Activated CD8-positive, alpha-beta memory T cell treated with anti-CD3 and anti-CD28 coated beads, Interleukin-2, amount 50 U/mL, for 24 hours (primary cell): Measurements from ENCODE around the gene NBEAL2.

Experiments used
- DNase-seq: peaks from one replicate; pipeline ENCODE4 v3.0.0-alpha.2; 2020; ENCODE audit errors: extremely low read depth

The NBEAL2 gene

GRCh38 chr3:46978985-46979944 lies at the start of gene NBEAL2:
Gene NBEAL2, plus strand, starts transcription at chr3:46979666. Its CDS starts 196 bp downstream, at chr3:46979862.
- peak; percentile 91 for DNase-seq

DNA sequence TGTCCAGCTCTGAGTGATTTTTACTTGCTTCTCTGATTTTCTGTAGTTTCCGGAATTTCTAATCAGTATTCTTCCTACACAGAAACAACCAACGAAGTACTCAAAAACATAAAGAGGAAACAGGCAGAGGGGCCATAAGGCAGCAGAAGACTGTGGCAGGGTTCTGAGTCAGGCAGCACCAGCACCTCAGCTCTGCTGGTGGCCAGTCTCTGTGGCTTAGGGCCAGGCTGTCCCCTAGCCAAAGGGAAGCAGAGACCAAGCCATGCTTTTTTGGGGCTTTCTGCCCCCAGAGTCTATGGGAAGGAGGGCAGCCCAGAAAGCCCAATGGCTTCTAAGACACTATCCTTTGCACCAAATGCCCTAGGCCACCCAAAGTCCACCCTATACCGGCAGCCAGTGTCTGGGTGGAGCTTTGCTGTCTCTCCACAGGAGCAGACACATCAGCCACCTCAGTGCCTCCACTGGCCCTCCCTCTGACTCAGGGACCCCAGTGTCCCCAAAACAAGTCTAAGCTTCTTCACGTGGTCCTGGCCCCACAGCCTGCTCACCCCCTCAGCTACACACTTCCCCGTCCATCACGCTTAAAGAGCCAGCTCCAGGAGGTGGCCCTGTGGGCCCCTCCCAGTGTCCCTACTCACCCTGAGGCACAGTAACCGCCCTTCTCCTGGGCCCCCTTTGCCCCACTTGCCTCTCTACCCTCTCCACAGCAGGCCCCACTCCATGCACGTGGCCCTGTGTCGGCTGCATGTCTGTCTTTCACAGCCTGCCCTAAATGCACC lies 49.1 kb upstream of the NBEAL2 start:
- no peak for DNase-seq

DNA sequence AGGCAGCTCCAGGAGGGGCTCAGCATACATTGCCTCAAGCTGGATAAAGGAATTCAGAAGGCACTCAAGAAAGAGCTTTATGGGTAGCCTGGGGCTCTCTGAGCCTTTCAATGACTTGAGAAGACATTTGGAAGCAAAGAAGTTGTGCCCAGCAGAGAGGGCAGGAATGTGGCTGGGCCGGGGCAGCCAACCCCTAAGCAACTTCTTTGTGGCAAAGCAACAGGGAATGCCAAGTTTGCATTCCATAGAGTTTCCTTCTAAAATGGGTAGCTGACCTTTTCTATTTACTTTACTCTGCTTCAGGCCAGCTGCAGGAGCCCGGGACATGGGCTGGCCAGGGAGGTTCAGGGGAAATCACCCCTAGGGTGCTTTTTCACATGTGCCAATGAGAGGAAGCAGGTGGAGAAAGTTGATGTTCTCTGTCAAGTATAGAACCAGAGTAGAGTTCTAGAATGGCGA lies 48.5 kb upstream of the NBEAL2 start:
- no peak for DNase-seq

- no peak for DNase-seq
Measured at GRCh38 chr3:46931631-46932331, 47.7 kb upstream of the NBEAL2 start.

GRCh38 chr3:46932455-46933225 lies 46.8 kb upstream of the NBEAL2 start:
- DNase-seq: no peak

- DNase-seq: no peak
Measured at GRCh38 chr3:46933261-46933660, 46.2 kb upstream of the NBEAL2 start.

DNA sequence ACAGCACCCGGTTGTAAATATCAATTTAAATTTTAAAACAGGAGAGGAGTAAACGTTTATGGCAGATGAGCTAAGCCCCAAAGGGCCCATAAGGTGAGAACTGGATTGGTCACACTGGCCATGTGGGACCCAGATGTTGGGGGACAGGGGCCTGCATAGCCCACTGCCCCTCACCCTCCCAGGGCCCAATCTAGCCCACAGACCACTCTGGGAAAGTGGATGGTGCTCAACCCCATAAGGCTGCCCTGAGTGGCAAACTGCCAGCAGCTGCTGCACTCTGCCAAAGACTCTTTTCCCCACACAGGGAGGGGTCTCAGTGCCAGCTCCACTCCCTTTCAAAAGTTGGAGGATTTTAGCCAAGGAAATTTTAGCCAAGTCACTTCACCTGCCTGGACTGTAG lies 45.4 kb upstream of the NBEAL2 start:
- no peak for DNase-seq

DNA sequence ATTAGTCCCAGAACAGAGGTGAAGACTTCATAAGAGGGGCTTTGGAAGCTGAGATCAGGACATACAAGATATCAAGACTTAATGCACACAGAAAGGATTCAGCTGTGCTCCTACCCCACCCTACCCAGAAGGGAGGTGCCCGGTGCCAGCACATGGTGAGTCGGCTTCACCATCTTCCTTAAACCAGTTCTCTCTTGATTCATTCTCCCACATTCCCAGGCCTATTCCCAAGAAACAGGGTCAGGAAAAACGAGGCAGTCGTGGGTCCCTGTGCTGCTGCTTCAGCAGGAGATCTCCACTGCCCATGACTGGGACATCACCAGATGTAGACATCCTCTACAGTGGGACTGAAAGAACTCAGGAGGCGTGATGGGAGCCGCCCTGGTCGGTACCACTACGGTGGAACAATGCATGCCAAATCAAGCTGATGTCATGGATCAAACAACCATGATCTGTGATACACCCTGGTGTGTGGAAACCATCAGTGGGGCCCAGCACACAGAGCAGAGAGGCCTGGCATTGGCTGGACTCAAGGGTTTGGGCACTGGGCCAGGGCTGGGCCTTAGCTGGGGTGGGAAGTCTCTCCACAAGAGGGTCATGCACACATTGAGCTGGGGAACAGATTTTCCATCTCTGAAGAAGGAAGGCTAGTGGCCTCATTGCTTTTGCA lies 44.8 kb upstream of the NBEAL2 start:
- no peak for DNase-seq

DNA sequence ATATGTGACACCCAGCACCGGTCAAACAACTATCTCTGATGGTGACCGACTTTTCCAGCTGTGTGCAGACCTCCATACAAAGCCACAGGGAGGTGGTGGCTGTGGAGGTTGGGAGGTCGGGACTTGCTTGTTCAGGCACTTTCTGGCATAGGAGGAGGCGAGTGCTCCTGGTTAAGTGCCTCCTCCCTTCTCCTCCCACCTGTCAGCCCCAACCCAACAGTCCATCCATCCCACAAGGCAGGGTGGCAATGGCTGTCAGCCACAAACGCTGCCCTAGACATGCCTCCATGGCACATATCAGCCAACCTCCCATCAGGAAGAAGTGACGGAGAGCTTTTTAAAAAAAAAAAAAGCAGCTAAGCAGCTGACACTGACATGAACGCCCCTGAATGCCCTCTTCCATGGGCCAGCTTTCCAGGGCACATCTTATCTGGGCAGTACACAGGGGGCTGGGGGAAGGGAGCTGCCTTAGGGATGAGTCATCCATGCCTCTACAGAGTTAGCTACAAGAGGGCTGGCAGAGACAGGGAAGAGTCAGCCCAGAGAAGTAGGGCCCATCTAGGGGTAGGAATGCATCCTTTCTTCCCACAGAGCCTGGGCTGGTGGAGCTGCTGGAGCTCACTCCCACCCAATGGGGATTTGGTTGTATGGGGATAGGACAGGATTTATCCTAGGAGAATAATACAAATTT lies 44.2 kb upstream of the NBEAL2 start:
- no peak for DNase-seq

GRCh38 chr3:46935989-46936558 lies 43.4 kb upstream of the NBEAL2 start:
- DNase-seq: no peak

GRCh38 chr3:46936733-46937250 lies 42.7 kb upstream of the NBEAL2 start:
- no peak for DNase-seq

DNA sequence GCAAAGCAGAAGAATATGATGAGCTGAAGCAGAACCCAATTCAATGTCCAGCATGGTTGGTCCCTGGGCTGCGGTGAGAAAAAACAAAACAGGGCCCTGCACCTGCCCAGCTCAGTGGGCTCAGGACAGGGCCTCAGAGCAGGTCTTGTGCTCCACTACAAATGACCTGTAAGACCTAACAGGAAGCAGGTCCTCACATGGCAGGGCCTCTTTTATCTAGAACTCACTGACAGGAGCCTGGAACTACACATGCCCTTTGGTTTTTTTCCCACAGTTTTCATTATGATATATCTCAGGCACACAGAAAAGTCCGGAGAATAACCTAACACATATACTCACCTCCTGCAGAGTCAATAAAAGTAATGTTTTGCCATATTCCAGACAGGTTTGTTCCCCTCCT lies 41.3 kb upstream of the NBEAL2 start:
- no peak for DNase-seq

- DNase-seq: no peak
Measured at GRCh38 chr3:46939578-46940445, 39.7 kb upstream of the NBEAL2 start.

DNA sequence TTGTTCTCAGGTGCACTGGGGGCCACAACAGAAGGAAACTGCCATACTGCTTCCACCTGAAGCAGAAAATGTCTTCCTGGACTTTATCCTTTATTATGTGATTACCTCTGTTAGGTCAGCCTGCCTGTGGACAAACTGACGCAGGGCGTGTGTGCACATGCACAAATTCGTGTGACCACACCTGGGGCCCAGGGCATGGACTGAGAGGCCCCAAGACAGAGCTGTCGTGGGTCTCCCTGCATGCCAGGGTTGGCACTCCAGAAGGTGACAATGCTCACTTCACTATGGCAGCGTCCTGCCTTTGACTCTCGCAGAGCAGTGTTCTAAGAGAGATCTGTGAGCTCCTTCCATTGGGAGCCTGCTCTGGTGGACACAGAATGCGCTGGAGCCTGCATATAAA lies 37.4 kb upstream of the NBEAL2 start:
- no peak for DNase-seq

- DNase-seq: no peak
Measured at GRCh38 chr3:46942481-46943236, 36.8 kb upstream of the NBEAL2 start.

GRCh38 chr3:46943237-46944187 lies 36.0 kb upstream of the NBEAL2 start:
- DNase-seq: no peak

GRCh38 chr3:46944191-46944590 lies 35.3 kb upstream of the NBEAL2 start:
- no peak for DNase-seq
